Stimulated activated CD8-positive, alpha-beta memory T cell treated with anti-CD3 and anti-CD28 coated beads, Interleukin-12 subunit alpha, Interleukin-12 subunit beta, amount 100 ng/mL, for 4 hours (primary cell): Measurements from ENCODE around the gene LRRC18.

Experiments used
- DNase-seq: peaks from one replicate; pipeline ENCODE4 v3.0.0-alpha.2; 2020; ENCODE audit warnings: low read depth

The LRRC18 gene

DNA sequence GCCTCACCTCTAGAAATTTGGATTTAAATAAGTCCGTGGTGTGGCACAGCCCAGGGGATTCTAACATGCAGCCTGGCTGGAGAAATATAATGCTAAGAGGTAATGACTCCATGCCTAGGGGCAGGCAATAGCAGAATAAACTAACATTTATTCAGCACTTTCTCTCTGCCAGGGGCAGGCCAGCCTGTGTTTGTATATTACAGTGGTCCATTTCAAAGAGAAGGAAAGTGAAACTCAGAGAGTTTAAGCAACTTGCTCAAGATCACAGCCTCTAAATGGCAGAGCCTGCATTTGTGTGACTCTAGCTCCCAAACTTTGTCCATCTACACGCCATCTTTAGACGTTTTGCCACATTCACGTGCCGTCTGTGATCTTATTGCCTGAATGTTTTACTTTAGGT is 6.7 kb upstream of the LRRC18 start:
- DNase-seq, result no peak

DNA sequence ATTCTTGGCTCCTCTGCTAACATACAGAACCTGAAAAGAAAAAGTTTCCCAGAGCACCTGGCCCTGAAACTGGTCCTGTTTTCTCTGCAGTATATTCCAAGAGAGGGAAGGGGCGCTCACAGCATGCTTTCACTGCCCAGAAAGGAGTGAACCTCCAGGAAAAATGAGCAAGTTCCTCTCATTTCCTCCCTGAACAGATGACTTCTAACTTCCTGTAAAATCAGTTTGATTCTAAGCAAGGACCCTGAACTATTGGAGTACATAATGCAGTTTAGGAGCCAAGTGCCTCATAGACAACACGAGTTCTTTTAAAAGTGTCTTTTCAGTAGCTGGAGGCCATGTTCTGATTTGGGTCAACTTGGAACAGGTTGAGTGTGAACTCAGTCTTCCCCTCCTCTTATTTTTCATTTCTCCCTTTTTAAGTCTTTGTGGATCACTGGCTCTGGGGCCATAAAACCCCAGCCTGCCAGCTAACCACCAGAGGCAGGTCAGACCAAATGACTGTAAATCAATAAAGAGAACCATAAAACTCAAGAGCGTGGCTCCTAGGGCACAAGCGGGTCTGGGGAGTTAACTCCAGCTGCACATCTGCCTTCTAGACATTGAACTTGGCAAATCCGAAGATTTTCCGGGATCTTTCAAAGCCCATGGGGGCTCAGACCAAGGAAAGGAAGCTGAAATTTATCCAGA is 5.9 kb upstream of the LRRC18 start:
- DNase-seq, result no peak

DNA sequence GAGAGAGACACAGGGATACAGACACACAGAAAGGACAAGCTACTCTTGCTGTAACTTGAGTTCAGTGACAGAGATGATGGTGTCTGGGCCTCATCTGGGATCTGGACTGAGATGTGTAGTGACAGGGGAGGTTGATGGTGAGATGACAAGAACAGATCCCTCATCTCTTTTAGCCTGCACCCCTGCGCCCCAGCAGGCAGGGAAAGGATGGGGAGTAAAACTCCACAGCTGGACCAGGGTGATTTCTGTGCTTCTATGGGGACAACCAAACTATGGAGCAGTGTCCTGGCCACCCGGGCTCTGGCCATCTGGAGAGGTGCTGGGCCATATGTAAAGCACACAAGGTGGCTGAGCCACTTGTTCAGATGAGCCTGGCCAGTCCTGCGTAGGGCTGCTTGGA is 4.5 kb upstream of the LRRC18 start:
- DNase-seq, result no peak

DNA sequence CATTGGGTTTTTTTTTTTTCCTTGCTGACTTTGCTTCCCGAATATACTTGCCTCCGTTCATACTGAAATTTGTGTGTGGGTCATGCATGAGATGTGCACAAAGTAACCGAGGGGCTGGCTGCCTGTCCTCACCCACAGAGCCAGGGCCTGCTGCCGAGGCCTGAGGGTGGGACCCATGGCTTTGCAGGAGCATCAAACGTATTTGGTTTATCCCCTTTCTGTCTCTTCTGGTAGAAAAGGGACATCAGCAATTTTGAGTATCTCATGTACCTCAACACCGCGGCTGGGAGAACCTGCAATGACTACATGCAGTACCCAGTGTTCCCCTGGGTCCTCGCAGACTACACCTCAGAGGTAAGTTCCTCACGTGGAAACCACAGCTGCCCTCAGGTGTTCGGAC is 3.5 kb upstream of the LRRC18 start:
- no peak for DNase-seq

DNA sequence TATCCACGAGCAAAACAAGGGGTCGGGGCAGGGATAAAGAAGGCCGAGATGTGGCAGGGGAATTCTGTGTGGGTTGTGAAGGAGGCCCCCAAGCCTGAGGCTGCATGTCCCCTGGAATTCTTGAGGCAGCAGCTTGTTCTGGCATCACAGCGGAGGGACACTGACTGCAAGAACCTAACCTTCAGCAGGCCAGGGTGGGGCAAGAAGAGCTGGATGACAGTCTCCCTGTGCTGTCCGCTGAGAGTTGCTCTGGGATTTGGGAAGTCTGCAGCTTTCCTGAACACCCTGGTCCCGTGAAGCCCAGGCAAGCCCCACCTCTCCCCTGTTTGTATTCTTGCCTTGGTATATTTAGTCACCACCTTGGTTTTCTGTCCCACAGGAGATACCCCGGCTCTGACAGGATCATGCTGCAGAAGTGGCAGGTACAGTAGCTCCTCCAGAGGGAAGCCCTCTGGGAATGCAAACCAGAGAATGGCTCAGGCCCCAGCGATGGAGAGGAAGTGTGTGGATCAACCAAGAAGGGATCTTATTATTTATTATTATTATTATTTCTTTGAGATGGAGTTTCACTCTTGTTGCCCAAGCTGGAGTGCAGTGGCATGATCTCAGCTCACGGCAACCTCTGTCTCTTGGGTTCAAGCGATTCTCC is 1.9 kb upstream of the LRRC18 start:
- DNase-seq, result no peak

DNA sequence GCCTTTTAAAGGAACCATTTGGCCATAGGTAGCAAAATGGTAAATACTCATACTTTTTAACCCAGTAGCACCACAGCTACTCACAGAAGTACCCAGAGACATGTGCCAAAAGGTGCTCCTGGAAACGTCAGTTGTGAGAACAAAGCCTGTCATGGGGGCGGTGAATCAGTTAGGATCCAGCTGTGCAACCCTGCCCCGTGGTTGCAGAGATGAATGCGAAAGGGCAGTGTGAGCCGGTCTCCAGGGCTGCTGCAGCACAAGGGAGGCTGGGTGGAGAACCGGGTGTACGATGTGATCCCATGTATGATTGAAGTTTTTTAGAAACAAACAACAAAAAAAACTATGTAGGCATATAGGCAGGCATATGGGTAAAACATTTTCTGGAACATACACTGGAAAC is 1.3 kb upstream of the LRRC18 start:
- DNase-seq, result no peak

DNA sequence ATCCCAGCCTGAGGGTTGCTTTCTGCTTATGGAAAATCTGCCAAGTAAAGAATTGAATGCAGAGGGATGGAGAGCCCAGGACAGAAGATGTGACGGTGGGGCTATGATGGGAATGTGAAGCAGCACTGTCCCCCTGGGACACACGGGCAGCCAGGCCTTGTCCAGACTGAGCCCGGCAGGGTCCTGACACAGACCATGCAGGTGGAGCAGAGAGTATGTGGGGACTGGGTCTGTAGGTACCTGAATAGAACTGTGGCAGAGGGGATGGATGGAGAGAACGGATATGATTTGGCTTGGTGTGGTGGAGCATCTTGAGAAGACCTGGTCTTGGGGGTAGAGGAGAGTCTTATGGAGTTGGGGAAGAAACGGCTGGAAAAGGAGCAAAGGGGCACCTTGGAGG is 732 bp upstream of the LRRC18 start:
- DNase-seq, result no peak

DNA sequence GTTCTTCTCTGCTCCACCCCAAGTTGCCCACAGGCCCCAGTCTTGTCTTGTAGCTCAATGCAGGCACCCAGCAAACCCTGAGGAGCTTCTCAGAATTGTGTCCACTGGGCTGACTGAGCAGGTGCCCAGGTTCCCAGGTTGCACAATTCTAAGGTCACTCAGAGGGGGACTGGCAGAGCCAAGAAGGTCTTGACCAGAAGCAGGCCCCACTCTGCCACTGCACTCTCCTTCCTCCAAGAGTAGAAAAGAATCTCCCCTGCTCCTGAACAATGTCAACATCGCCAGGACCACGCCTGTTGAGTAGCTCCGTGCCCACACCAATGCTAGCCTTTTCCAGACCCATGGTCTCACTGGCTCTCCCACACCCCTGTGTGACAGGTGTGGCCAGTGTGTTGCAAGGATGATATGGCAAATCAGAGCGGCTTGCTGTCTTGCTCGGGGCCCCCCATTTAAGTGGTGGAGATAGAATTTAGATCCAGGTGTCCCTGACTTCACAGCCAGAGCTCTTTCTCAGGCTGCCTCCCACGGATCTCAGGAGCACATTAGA is 577 bp downstream of the LRRC18 start:
- DNase-seq, result no peak

DNA sequence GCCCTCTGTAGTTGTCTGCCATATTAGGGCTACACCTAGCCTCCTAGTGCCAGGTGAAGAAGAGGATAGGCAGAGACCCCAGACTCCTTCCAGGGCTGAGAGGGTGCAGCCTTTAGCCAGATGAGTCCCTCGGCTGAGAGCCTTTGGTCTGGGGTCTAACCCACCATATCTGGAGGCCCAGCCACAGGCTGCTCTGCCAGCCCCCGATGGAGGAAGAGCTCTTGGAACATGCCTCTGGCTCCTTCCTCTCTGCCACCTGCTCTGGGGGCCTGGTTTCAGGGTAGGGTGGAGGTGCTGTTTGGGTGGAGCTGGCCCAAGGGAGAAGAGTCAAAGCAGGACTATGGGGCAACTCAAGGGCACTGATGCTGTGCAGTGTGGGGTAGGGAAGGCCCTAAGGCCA is 1.4 kb downstream of the LRRC18 start:
- no peak for DNase-seq

DNA sequence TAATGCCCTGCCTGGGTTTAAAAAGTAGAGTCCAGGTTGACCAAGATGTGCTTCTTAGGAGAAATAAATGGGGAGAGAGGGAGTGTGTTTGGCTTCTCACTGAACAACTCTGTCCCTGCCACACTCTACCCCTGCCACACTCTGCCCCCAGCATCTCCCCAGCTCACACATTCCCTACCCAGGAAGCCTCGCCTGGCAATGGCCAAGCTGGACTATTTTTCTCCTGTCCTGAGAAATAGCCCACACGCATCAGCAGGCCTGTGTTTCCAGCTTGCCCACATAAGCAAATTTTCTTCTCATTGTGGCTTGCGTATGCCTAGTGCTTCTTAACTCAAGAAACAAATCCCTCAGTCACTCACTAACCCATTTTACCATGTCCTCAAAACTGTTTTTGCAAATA is 1.8 kb downstream of the LRRC18 start:
- DNase-seq, result no peak

DNA sequence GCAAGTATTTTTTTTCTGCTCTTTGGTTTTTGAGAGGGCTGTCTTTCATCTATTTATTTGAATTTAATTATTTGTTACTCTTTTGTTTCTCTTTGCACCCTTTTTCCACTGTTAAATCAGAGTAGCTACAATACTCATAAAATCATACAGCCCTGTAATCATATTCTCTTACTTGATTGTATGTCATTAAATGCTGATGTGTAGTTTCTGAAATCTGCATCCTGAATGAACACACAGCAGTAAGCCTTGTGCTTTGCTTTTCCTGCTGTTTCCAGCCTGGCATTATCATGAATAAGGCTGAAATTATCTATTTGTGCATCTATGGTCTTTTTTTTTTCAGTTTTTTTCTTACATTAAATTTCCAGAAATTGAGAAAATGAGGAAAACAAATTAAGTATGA is 4.1 kb downstream of the LRRC18 start:
- DNase-seq, result no peak

DNA sequence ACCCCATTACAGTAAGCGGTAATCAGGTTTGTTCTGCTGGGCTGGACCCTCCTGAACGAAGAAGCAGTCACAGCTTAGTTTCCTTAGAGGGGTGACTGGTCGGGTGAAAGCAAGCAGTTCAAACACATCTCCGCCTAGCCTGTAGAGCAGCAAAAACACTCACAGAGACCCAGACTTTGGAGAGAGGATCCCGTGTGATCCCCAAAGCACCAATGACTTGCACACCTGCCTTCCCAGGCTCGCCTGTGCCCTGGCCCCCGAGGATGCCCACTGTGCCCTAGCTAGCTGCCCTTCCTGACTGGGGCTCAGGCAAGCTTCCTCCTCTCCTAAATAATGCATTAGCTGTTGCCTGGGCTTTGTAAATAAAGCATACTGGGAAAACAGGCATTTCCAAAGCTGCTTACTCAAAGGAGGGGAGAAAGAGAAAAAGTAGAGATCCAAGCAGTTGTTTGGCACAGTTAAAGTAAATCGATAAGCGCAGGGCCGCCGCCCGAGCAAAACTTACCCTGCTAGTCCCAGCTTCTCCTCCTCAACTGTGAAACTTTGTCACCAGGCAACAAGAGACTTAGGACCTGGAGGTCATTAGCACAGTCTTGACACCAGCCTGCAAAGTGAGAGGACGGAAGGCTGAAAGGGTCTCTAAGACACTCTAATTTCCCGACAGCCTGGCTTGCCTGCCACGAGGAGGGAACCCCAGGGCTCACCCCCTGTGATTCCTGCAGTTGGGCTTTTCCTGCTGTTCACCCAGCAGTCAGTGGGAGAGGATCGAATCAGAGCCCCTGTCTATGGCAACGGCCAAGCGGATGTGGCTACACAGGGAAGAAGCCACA is 4.8 kb downstream of the LRRC18 start:
- DNase-seq, result no peak

DNA sequence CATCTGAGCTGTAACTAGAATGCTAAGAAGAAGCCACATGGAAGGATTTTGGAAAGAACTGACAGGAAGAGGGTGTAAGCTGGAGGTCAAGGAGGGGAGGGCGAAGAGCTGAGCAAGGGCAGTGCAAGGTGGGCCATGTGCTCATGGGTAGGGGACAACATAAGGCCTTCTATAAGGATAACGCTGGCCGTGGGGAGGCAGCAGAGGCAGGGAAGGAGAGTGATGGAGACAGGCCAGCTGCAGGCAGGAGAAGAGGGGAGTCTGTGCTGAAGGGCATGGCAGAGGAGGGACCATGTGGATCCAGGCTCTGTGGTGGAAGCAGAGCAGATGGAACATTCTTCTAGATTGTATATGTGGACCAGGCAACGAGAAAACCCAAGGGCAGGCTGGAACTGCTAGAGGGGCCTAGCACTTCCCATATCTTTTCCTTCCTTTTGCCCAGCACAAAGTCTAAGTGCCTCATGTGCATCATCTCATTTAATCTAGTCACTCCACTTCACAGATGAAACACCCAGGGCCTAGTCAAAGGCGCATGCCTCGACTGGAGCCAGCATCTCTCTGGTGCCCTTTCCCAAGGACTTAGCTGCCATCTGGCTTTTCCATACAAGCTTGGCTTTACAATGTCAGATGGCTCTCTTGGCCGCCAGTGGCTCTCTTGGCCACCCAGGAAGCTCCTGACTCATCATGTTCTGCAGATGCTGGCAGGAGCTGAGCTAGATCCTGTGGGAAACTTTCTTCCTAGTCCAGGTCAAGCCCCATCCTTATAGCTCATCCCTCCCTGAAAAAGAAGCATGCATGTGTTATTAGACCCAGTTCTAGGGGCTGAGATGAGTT is 6.6 kb downstream of the LRRC18 start:
- no peak for DNase-seq

DNA sequence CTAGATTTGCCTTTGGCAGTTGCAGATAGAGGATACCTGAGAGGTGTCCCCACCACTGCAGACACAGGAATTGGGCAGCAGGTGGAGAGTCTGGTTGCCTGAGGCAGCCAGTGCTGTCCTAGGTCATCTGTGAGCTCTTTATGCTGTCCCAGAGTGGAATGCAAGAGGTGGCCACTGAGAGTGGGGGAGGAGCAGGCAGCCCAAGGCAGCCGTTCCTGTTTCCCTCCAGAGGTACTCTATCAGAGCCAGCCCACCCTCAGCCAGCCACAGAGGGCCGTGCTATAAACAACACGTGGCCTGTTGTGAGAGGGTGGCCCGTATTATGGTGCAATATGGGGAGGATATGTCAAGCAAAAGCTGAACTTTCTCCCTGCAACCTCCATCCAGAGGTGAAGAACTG is 8.5 kb downstream of the LRRC18 start:
- no peak for DNase-seq

DNA sequence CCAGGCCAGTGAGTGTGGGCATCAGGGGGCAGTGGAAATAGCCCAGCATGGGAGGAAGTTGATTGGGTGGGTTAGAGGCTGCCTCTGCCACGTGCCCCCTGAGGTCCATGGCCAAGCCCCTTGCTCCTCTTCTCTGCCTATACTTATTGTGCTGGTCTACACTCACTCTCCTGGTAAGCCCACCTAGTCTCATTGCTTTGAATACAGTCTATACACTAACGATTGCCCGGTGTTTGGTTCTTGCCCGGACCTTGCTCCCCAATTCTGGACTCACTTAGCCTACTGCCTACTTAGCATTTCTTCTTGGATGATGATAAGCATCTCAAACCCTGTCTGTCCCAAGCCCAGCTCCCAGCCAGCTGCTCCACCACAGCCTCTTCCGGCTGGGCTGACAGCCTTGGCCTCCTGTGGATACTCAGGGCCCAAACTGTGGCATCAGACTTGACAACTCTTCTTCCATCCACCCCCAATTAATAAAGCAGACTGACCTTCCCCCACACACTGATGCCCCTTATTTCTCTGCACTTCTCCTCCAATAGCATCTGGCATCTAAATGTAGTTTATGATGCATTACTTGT is 10.1 kb downstream of the LRRC18 start:
- DNase-seq, result no peak

DNA sequence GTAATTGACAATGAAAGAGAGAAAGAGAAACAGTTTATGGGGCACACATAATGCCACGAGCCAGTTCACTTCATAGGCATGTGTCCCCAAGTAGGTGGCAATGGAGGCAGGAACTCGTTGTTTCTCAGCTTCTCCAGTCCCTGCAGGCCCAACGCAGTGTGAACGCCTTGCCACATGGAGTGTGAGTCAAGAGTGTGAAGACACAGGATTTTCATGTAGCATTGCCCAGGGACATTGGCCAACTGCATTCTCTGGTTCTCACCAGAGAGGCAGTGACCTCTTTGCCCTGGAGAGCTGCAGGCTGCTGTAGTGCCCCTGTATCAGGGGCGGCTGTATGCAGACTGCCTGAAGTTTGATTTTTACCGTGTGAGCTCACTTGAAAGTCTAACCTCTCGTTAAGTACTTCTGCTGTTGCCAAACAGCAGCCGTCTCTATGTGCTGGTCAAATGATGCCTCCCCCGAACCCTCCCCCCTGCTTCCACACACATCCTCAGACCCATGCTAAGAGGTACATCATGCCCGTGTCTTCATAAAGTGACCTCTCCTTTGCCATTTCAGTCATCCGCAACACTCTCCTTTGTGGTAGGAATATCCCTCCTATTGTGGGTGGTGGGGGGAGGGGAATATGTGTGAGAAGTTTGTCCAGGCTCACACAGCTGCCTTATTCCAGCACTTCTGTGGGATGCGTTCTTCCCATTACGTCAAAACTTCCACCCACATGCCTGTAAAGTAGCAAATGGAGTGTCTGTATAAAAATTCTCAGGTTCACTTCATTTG is 12.7 kb downstream of the LRRC18 start:
- no peak for DNase-seq

DNA sequence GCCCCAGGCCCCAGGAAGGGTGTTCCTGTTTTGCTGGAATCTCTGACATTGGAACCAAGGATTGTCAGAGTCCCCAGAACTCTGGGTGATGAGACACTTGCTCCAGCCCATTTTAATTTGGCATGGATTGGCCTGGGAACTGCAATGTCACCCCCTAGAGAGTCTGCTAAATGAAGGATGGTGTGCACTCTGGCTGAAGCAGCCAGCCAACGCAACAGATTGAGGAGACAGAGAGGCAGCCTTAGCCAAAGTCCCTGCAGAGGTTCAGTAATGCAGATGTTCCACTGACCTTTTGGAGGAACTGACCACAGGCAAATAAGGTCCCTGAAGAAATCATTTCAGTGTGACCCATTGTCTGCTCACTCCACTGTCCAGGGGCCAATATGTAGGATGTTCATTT is 13.4 kb downstream of the LRRC18 start:
- no peak for DNase-seq

DNA sequence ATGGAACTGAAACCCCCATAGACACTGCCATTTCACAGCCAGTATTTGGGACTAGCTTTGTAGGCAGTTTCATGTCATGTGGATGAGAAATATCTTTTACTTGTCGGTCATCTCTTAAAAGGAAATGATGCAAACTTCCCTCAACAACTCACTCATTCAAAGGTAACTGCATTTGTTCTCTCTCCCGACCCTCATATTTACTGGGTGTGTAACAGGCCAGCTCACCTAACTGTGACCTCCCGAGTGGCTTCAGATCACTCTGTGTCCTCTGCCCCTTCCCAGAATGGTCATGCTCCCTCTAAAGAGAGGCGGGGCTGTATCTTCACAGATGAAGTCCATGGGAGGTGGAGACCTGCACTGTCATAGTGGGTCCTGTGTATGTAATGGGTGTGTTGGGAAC is 14.7 kb downstream of the LRRC18 start:
- DNase-seq, result no peak

DNA sequence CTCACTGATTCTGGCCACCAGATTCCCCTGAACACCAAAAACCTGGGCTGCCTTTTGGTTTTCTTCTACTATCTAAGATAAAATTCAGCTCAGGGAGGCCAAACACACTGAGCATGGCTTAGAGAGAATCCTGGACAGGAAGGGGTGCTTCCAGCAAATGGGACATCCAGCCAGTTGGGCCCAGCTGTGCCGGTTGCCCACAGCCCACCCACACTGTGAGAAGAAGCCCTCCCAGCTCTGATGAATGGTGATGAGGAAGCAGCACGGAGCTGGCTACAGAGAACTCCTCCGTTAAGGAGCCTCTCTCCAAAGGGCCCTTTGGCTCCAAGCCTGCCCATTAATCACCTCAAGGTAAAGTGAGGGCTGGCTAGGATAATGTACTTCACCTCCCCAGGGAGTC is 15.9 kb downstream of the LRRC18 start:
- DNase-seq, result no peak

DNA sequence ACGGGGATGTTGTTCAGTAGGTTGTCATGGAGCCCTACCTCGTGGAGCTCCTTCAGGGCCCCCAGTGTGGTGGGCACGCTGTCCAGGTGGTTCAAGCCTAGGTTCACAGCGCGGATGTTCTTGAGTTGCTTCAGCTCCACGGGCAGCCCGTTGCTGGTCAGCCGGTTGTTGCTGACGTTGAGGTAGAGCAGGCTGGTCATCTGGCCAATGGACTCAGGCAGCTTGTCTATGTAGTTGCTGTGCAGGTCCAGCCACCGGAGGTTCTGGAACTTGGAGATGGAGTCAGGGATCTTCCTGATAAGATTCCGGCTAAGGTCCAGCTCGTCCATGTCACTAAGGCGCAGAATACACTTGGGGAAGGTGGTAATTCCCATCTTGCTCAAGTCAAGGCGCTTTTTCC is 26.0 kb downstream of the LRRC18 start:
- DNase-seq, result no peak

DNA sequence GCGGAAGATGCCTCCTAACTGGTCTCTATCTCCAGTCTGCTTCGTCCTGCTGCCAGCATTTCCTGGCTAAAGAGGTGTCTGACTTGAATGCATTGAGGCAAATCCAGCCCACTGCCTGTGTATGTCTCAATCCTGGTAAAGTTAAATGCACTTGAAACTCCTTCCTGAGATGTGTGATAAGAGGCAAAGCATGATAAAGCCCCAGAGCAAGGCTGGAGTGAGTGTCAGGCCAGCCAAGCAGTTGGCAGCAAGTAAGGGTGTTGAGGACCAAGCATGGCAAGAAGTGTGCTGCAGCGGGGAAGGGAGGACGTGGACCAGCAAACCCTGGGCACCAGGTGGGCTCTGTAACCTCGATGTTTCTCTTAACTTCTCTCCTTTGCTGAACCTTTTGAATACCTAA is 29.1 kb downstream of the LRRC18 start:
- no peak for DNase-seq
